Measurements from ENCODE around the gene EIF3B. TPM values are rescaled to one million over a fixed set of nuclear protein-coding genes. Genes with fewer than 3 reads are reported as not detected.

The EIF3B gene
- total and polyA plus RNA-seq, 9 of the 15 experiments (the other 6 are each of a cell fraction or from before 2014, with no cell fraction given) = 25.9 to 494 (median 357) TPM

- TF ChIP-seq SIN3A (IDR thresholded peaks at IDR 0.05; ENCODE audit: borderline replicate concordance in 2 of 2, control insufficient read depth in 1 of 2, low read depth in 2 of 2, low read length in 2 of 2) (peak in 1 of 2 experiments; percentile 20; a peak in 1 of 4 replicates), PML (IDR thresholded peaks at IDR 0.05; ENCODE audit: low read length) (no peak), MIER1 (IDR thresholded peaks at IDR 0.05; ENCODE audit: low read depth) (no peak), SMARCA4 (IDR thresholded peaks at IDR 0.05) (no peak), PHB (CRISPR knock-in tag; IDR thresholded peaks at IDR 0.05) (peak; percentile 57; the same call in 1 of the 2 replicates), ZNF174 (CRISPR knock-in tag; IDR thresholded peaks at IDR 0.05) (no peak), L3MBTL2 (IDR thresholded peaks at IDR 0.05) (no peak), SAP30 (IDR thresholded peaks at IDR 0.05; ENCODE audit: borderline replicate concordance, insufficient read depth, low read depth, low read length, poor library complexity, severe bottlenecking) (peak; percentile 4), GTF2B (IDR thresholded peaks at IDR 0.05; ENCODE audit: extremely low read depth, insufficient read length) (no peak), HMBOX1 (IDR thresholded peaks at IDR 0.05) (no peak), ZBTB1 (CRISPR knock-in tag; IDR thresholded peaks at IDR 0.05; ENCODE audit: borderline replicate concordance, low read depth) (no peak)
Observed at GRCh38 chr7:2403718-2404648, 49.4 kb downstream of the EIF3B start (continued).

Data from K562 (cell line).